ENCODE measurements around the gene LGALS16. TPM values are rescaled to one million over a fixed set of nuclear protein-coding genes. Genes with fewer than 3 reads are reported as not detected.
"Not testable (repeated sequence)": the region's sequence is repeated elsewhere in the genome, so short reads cannot be mapped to it uniquely, and the experiment has no call there.

Gene LGALS16, protein sequence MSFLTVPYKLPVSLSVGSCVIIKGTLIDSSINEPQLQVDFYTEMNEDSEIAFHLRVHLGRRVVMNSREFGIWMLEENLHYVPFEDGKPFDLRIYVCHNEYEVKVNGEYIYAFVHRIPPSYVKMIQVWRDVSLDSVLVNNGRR
- total RNA-seq: not detected

DNA sequence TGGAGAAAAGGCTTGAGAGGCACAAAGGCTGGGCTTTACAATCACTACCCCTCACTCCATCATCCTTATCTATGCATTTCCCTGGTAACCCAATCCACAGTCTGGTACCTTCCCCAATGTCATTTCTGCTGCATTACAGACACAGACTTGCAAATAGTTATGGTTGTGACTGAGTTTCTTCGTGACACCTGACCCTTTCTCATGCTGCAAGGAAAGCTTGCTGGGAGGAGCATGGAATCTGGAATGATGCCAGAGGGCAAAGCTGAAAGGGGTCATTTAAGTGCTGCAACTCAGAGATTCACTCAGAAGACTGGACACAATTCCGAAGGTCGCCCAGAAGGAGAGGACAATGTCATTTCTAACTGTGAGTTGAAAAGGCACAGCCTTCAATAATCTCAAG lies at the start of gene LGALS16:
TSS of gene LGALS16 (plus strand) at position 301 of the 400 bp plus-strand sequence. CDS start at position 350, 49 bp downstream.
- DNase-seq: no peak

DNA sequence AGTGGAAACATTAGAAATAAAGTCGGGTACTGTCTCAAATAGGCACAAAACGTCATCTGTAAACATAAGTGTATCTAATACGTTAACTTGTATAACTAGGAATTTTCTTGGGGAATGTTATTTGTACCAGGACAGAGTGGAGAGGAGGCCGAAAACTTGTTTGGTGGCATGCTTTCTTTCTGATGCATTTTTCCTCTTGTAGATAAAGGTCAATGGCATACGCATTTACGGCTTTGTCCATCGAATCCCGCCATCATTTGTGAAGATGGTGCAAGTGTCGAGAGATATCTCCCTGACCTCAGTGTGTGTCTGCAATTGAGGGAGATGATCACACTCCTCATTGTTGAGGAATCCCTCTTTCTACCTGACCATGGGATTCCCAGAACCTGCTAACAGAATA lies 48.7 kb upstream of the LGALS16 start:
- no peak for DNase-seq

DNA sequence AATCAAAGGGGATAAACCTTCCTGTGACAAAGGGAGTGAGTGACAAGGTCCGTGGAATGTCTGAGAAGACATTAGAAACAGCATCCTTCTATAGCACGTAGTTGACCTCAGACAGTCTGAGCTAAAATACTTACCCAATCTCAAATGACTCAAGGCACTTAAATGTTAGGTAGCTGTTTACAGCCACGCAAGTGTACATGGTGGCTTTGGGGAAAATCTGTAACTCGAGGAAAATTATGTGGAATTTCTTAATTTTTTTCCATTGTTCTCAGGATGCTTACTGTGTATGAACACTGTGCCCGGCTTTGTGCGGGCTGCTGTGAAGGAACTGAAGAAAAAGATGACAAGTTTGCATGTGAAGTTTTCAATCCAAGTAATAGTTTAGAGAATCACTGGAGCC lies 48.2 kb upstream of the LGALS16 start:
- DNase-seq: no peak

DNA sequence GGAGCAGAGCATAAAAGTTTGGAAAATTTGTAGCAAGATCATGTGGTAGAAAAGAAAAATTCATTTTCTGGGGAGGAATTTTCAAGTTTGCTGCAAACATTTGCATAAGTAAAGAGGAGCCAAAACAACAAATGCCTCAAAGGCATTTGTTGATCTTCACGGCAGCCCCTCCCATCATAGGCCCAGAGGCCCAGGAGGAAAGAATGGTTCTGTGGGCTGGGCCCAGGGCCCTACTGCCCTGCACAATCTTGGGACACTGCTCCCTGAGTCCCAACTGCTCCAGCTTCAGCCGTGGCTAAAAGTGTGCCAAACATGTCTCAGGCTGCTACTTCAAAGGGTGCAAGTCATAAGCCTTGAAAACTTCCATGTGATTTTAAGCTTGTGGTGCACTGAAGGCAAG lies 42.1 kb upstream of the LGALS16 start:
- DNase-seq: no peak

DNA sequence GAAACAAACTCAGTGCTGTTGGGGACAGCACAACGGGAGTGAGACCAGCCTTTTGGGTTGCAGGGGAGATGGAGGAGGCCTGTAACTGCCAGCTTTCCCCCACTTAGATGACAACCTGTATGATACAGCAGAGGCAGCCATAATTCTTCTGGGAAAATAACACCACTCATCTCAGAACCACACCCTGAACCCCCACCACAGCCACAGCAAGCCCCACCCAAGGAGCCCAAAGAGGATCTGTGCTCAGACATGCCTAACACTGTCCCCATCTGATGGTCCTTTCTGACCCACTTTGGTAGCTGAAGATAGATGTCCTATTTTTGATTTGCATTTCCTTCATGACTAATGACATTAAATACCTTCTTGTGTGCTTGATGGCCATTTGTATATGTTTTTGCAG lies 38.0 kb upstream of the LGALS16 start:
- no peak for DNase-seq

DNA sequence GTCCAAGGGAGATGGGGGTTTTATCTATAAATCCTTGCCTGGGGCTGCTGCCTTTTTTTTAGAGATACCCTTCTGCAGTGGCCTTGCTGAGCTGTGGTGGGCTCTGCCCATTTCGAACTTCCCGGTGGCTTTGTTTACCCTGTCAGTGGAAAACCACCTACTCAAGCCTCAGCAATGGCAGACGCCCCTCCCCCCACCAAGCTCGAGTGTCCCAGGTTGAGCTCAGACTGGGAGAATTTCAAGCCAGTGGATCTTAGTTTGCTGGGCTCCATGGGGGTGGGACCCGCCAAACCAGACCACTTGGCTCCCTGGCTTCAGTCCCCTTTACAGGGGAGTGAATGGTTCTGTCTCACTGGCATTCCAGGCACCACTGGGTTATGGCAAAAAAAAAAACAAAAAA lies 31.8 kb upstream of the LGALS16 start:
- no peak for DNase-seq

DNA sequence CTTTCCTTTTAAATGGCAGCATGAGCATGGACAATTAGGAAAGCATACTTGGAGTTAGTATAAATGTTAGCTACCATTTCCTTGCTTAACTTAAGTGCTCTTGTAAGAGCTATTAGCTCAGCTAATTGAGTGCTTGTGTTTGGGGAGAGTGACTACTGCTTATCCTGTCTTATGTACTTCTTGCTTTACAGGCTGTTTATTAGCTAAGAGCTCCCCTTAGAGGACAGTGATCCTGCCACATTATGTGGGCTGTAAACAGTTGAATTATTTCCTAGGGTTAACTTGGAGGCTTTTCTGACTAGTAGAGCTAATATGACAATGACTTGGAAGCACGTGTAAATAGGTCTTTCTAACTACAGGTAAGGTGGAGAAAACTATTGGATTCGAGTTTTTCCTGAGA lies 28.1 kb upstream of the LGALS16 start:
- DNase-seq: not testable (repeated sequence)

DNA sequence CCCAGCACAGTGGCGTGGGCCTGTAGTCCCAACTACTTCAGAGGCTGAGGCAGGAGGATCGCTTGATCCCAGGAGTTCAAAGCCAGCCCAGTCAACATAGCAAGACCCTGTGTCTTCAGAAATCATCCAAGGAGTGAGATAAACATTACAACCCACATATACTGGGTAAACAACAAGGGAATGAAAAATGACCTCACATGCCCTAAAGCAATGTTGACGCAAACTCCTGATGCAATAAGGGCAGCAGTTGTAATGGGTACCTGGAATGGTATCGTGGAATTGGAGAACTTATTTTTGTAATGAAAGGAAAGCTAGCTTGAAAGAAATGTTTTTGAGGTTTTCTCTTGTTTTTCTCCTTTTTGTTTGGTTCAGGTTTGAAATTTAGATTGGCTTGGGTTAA lies 24.5 kb upstream of the LGALS16 start:
- no peak for DNase-seq

DNA sequence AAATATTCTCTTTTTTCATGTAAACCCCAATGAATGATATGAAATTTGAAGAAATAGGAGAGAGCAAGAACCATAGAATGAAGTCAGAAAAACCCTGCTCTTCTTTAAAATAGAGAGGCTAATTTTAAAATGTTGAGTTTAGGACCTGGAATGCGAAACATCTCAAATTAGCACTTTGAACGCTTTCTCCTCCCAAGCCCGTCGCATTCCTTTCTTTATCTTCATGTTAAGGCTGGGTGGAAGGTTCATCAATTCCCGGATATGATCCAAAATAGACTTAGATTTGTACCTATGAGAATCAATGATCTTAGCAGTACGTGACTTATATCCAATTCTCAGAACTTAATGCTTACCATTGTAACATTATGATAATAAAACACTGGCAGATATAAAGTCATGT lies 24.1 kb upstream of the LGALS16 start:
- no peak for DNase-seq

DNA sequence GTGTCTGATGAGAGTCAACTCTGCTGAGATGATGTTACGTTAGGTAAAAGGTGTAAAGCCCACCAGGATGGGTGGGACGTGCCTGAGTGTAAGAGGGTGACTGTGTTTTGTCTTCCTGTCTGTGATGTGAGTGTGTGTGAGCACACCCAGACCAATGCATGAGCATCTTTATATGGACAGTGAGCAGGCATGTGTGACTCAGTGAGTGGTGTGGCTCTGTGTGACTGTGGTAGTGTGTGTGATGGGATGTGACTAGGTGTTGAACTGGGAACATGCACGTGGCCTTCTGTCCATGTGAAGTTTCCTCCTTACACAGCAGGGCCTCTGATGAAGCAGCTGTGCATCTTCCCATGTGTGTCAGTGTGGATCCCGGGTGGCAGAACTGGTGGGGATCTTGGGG lies 17.8 kb upstream of the LGALS16 start:
- no peak for DNase-seq

DNA sequence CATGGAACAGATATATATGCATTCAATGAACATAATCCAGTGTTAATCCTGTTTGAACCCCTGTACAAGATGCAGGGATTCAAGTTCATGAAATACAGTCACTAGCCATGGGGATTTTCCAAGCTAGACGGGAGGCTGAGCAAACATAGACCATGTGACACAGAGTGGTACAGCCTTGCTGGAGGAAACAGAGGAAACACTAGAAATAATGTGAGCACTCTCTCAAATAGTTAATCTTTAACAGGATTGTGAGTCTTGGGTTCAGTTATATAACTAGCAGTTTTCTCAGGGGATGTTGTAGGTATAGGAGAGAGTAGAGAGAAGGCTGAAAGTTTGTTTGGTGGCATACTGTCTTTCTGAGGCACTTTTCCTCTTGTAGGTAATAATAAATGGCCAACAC lies 13.9 kb upstream of the LGALS16 start:
- no peak for DNase-seq

DNA sequence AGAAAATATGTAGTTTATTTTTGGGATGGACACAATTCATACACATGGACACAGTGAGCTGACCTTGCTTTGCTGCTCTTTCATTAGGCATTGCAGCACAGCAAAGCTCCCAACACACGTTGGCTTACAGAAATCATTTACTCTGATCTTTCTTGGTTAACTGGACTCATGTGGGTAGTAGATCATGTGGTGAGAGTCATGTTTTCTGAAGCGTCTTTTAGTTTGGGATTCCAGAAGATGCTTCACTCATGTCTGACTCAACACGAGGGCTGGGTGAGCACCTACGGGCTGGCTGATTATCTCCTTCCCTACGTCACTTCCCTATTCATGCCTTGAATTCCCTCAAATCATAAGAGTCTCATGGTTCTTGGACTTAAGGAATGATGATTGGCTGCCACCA lies 12.1 kb upstream of the LGALS16 start:
- DNase-seq: no peak

DNA sequence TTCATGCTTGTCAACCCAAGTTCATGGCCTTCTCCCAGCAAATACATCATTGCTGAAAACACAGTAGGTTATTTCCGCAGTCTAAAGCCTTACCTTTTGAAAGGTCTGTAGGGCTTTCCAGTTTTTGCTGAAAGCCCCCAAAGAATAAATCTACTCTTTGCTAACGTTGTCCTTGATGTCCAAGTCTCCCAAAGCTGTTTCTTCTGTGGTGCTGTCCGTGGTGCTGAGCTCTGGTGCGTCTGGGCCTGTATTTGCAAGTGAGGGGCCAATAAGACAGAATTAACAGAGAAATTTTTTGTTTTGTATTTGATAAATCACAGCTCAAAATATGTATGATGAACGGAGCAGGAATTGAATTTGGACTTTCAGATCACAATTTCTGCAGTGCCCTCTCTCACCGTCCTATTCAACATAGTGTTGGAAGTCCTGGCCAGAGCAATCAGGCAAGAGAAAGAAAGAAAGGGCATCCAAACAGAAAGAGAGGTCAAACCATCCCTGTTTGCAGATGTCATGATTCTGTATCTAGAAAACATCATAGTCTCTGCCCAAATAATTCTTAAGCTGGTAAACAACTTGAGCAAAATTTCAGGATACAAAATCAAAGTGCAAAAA lies 9.8 kb upstream of the LGALS16 start:
- DNase-seq: no peak

DNA sequence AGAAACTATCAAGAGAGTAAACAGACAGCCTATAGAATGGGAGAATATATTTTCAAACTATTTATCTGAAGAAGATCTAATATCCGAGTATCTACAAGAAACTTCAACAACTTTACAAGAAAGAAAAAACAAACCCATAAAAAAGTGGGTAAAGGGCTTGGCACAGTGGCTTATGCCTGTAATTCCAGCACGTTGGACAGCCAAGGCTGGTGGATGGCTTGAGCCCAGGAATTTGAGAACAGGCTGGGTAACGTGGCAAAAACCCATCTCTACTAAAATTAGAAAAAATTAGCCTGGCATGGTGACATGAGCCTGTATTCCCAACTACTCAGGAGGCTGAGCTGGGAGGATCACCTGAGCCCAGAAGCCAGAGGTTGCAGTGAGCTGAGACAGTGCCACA lies 7.8 kb upstream of the LGALS16 start:
- no peak for DNase-seq

DNA sequence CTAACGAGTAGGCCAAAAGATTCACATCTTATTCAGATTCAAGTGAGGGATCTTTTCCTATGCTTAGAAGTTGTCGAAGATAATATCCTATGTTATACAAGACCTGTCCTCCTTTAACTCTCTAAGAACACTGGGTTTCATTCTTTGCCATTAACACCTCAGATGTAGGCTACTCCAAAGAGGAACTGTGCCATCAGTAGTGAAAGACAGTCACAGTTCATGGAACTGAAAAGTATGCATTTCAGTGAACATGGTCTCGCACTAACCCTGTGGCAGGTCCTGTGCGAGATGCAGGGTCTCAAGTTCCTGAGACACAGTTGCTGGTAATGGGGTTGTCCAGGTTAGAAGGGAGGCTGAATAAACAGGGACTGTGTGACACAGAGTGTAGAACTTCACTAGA lies 4.1 kb downstream of the LGALS16 start:
- DNase-seq: no peak

DNA sequence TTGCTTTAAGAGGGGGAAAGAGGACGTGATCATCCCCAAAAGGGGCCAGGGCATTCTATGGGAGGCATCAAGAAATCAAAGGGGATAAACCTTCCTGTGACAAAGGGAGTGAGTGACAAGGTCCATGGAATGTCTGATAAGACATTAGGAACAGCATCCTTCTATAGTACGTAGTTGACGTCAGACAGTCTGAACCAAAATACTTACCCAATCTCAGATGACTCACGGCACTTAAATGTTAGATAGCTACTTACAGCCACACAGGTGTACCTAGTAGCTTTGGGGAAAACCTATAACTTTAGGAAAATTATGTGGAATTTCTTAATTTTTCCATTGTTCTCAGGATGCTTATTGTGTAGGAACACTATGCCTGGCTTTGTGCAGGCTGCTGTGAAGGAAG lies 4.9 kb downstream of the LGALS16 start:
- no peak for DNase-seq

DNA sequence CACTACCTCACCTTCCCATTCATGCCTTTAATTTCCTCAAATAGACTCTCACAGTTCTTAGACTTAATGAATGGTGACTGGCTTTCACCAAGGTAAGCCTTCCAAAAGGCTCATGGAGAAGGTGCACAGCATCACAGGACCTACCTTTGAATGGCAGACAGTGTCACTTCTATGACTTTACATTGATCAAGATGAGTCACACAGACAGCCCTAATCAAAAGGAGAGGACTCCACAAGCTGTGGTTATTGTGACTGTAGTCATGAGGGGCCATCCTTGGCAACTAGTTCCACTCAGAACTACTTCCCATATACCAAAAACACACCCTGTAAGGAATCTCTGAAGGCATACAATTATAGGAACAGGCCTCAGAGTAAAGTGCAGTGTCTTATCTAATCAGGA lies 5.9 kb downstream of the LGALS16 start:
- DNase-seq: no peak

DNA sequence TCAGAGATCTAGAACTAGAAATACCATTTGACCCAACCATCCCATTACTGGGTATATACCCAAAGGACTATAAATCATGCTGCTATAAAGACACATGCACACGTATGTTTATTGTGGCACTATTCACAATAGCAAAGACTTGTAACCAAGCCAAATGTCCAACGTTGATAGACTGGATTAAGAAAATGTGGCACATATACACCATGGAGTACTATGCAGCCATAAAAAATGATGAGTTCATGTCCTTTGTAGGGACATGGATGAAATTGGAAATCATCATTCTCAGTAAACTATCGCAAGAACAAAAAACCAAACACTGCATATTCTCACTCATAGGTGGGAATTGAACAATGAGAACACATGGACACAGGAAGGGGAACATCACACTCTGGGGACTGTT lies 14.1 kb downstream of the LGALS16 start:
- DNase-seq: not testable (repeated sequence)

DNA sequence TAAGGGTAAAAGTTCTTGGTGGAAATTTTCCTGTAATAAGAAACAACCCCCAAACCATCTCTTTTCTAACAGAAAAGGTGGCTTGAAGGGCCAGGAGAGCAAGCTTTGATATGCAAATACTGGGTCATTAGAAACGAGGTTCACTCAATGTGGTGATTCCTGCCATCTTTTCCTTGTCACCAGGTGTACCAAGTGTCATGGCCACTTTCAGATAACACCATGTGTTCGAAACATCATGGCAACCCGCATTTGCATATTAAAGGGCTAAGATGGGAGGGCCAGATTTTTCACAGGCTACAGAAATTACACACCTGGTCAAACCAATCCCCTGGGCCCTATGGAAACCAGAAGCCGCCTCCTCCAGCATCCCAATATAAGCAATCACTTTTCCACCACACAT lies 15.3 kb downstream of the LGALS16 start:
- DNase-seq: no peak

DNA sequence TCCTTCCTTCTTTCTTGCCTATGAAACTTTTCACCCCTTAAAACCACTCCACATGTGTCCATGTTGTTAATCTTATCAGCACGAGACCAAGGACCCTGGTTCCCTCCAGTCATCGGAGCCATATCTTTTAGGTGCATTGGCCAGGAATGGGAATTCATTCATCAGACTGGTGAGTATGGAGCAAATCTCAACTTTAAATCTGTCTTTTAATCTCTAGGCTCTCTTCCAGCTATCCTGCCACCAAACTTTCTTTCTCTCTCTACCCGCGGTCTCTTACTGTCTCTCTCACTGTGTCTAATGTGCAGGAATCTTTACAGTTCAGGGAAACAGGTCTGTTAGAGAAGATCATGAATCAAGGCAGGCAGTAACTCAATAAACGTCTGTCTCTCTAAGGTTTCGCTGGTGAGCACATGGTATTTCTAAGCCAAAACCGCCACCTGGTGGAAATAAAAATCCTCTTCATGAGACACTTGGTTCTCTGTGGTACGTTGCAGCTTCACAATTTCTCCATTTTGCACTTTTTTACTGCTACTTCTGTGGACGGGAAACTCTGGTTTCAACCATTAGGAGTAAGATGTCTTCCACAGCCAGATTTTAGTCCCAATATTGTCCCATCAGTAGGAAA lies 16.1 kb downstream of the LGALS16 start:
- DNase-seq: no peak

DNA sequence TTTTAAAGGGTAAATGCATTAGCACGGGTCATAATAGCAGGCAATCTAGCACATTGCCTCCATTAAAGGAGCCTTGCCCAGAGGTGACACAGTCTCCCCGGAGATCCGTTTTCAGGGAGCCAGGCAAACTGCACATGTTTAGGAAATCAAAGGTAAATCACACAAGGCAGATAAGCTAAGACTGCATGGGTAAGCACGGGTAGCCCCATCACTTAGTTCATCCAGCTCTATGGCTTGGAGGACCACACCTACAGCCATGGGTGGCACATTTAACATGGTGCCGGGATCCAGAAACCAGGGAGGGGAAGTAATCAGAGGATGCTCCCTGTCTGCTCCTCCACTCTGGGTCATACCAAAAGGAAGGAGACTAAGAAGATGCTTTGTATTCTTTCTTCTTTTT lies 16.8 kb downstream of the LGALS16 start:
- DNase-seq: no peak

DNA sequence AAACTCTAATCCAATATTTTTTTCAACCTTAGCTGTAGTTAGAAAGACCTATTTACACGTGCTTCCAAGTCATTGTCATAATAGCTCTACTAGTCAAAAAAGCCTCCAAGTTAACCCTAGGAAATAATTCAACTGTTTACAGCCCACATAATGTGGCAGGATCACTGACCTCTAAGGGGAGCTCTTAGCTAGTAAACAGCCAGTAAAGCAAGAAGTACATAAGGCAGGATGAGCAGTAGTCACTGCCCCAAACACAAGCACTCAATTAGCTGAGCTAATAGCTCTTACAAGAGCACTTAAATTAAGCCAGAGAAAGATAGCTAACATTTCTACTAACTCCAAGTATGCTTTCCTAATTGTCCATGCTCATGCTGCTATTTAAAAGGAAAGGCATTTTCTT lies 18.1 kb downstream of the LGALS16 start:
- not testable (repeated sequence) for DNase-seq

DNA sequence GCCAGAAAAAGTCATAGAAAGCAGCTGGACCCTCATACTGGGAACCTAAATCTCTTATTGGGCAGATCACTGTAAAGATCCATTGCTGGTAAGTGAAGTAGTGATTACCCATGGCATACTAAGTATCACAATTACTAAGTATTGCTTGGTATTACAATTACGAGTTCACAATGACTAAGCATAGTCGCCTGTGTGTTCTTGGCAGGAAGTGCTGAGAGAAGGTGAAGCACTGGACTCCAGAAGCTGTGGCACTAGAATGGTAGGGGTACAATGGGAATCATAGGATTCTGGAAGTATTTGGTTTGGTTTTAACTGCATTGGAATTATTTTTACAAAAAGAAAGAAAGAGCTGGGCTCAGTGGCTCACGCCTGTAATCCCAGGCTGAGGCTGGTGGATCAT lies 20.3 kb downstream of the LGALS16 start:
- no peak for DNase-seq
